HL-60 (cell line): ENCODE measurements around the gene SH2D3A.

ENCODE experiments used
- CTCF ChIP-seq: IDR thresholded peaks from one replicate; pipeline ENCODE4 v1.5.1; 2011; ENCODE audit warnings: low read length, control low read depth, inconsistent platforms; ENCODE audit not compliant: insufficient read depth
- REST ChIP-seq: IDR thresholded peaks from 2 replicates; pipeline ENCODE4 v1.6.1; 2012; ENCODE audit warnings: low read depth; ENCODE audit not compliant: insufficient replicate concordance

- no peak for TF ChIP-seq REST
- no peak for TF ChIP-seq CTCF
These were observed 45.5 kb downstream of the SH2D3A start for GRCh38 chr19:6721773-6722172.
